ENCODE measurements around the gene MUC4.
"Not testable (repeated sequence)": the region's sequence is repeated elsewhere in the genome, so short reads cannot be mapped to it uniquely, and the experiment has no call there.

GRCh38 chr3:195720831-195721506 is 90.8 kb downstream of the MUC4 start, which contains the start of gene MUC20:
- not testable (repeated sequence) for TF ChIP-seq CTCF, POLR2AphosphoS5, EP300 (IDR thresholded peaks at IDR 0.05)
- peak in 1 of 4 donors; percentile 22 for TF ChIP-seq POLR2A (IDR thresholded peaks at IDR 0.05)

Data from upper lobe of left lung (tissue), 4 donors.